ENCODE measurements around the gene C4BPB. TPM values are rescaled to one million over a fixed set of nuclear protein-coding genes. Genes with fewer than 3 reads are reported as not detected.

C4BPB gene
- total RNA-seq, 1 donor from 2014 or later: not detected

DNA sequence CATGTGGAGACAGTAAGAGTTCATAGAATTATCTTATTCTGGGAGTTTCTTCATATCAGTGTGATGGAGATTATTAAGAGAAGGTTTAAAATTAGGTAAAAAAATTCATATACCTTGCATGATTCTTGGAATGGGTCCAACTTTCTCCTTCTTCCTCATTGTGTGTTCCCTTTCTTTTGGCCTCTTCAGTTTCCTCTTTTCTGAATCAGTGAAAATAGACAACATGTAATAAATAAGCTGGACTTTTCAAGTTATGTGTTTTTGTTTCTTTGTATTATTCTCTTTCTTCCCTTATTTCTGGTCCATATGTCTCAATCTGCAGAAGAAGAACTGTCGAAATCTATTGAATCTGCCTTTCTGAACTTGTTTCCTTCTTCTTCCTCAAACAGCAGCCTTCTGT is 45.9 kb downstream of the C4BPB start:
- Mint-ChIP-seq H3K4me1 (ENCODE audit: low read depth) (no peaks in the 10 kb centered on the region), H3K9me3 (ENCODE audit: low read depth) (peaks cover 6% of the 10 kb centered on the region), H3K36me3 (ENCODE audit: insufficient read depth) (no peaks in the 10 kb centered on the region), H3K27ac (no peak overlapping the region), H3K4me3 (ENCODE audit: low read depth) (no peak overlapping the region), H3K27me3 (peaks cover 4% of the 10 kb centered on the region)
- TF ChIP-seq, protein P1, sequence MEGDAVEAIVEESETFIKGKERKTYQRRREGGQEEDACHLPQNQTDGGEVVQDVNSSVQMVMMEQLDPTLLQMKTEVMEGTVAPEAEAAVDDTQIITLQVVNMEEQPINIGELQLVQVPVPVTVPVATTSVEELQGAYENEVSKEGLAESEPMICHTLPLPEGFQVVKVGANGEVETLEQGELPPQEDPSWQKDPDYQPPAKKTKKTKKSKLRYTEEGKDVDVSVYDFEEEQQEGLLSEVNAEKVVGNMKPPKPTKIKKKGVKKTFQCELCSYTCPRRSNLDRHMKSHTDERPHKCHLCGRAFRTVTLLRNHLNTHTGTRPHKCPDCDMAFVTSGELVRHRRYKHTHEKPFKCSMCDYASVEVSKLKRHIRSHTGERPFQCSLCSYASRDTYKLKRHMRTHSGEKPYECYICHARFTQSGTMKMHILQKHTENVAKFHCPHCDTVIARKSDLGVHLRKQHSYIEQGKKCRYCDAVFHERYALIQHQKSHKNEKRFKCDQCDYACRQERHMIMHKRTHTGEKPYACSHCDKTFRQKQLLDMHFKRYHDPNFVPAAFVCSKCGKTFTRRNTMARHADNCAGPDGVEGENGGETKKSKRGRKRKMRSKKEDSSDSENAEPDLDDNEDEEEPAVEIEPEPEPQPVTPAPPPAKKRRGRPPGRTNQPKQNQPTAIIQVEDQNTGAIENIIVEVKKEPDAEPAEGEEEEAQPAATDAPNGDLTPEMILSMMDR (IDR thresholded peaks at IDR 0.05; ENCODE audit: unreplicated experiment): no peak
- DNase-seq (ENCODE audit: low spot score, unreplicated experiment): no peak

DNA sequence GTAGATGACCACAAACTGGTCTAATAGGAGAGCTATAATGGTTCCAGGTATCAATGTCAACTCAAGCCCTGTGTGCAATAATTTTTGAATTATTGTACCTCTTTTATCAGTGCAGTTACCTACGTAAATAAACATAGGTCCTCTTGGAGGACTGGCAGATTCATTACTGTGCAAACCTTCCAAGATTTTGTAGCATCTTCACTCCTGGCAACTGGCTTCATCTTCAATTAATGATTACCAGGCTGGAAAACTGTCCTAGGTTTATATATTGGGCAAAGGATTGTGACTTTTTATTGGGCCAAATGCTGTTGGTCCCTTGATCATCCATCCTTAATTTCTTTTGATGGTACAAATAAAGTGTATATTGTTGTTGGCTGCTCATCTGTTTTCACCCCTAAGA is 51.0 kb downstream of the C4BPB start:
- no peak for DNase-seq (ENCODE audit: low spot score, unreplicated experiment)
- Mint-ChIP-seq H3K27ac (no peak overlapping the region), H3K9me3 (ENCODE audit: low read depth) (no peaks in the 10 kb centered on the region), H3K4me1 (ENCODE audit: low read depth) (no peaks in the 10 kb centered on the region), H3K36me3 (ENCODE audit: insufficient read depth) (no peaks in the 10 kb centered on the region), H3K27me3 (peaks cover 4% of the 10 kb centered on the region), H3K4me3 (ENCODE audit: low read depth) (no peak overlapping the region)
- TF ChIP-seq, protein P1 (IDR thresholded peaks at IDR 0.05; ENCODE audit: unreplicated experiment): no peak

GRCh38 chr1:207140536-207140935 is 51.9 kb downstream of the C4BPB start:
- no peak overlapping the region for H3K4me3 Mint-ChIP-seq (ENCODE audit: low read depth)
- H3K27me3 Mint-ChIP-seq: peaks cover 4% of the 10 kb centered on the region
- H3K4me1 Mint-ChIP-seq (ENCODE audit: low read depth): no peaks in the 10 kb centered on the region
- TF ChIP-seq, protein P1 (IDR thresholded peaks at IDR 0.05; ENCODE audit: unreplicated experiment): no peak
- H3K27ac Mint-ChIP-seq: no peak overlapping the region
- no peak for DNase-seq (ENCODE audit: low spot score, unreplicated experiment)
- no peaks in the 10 kb centered on the region for H3K36me3 Mint-ChIP-seq (ENCODE audit: insufficient read depth)
- H3K9me3 Mint-ChIP-seq (ENCODE audit: low read depth): no peaks in the 10 kb centered on the region

DNA sequence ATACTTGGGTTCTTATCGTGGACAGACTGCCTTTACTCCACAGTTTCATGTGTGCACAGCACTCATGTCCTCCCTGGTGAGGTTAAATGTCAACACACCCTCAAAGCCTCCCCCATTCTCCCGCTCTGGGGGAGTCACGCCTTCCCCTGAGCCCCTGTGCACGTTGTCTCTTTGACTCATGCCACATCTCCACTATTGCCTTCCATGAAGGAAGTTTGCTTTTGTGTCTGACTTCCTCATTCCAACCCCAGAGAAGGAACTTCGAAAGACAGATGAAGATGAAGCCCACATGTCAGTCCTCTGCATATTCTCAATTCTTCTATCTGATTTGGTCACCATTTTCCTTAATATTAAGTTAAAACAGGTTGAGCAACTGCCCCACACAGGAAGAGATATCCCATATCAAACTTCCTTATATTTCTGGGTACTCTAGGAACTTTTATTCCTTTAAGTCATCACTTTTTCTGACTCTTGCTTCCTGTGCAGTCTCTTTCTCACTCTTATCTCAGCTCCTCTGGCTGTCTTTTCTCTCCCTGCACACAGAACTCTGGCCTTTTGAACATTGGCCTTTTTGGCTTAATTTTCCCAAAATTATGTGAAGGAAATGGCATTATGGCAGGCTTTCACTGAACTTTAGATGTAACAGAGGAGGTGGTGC is 56.9 kb downstream of the C4BPB start:
- Mint-ChIP-seq H3K4me1 (ENCODE audit: low read depth) (no peaks in the 10 kb centered on the region), H3K9me3 (ENCODE audit: low read depth) (no peaks in the 10 kb centered on the region), H3K4me3 (ENCODE audit: low read depth) (no peak overlapping the region), H3K36me3 (ENCODE audit: insufficient read depth) (no peaks in the 10 kb centered on the region), H3K27me3 (no peaks in the 10 kb centered on the region), H3K27ac (no peak overlapping the region)
- TF ChIP-seq, protein P1 (IDR thresholded peaks at IDR 0.05; ENCODE audit: unreplicated experiment): no peak
- no peak for DNase-seq (ENCODE audit: low spot score, unreplicated experiment)

Other genes starting within 250 kb of the C4BPB start
- not detected in 2 replicates for gene IL20, start 223.2 kb upstream of the C4BPB start, total RNA-seq
- gene IL24, start 191.4 kb upstream of the C4BPB start, total RNA-seq: not detected in 2 replicates
- not detected in 2 replicates for gene FCMR, start 166.9 kb upstream of the C4BPB start, total RNA-seq
- not detected in 2 replicates for gene PIGR, start 142.4 kb upstream of the C4BPB start, total RNA-seq
- gene FCAMR, start 118.4 kb upstream of the C4BPB start, total RNA-seq: not detected in 2 replicates
- 31.3 and 31.9 TPM in 2 replicates for gene C1orf116, start 56.1 kb upstream of the C4BPB start, total RNA-seq
- gene YOD1, start 37.7 kb upstream of the C4BPB start, total RNA-seq: 8.7 and 8.8 TPM in 2 replicates
- 9.6 and 10.6 TPM in 2 replicates for gene PFKFB2, start 35.6 kb upstream of the C4BPB start, total RNA-seq
- not detected in 2 replicates for gene C4BPA, start 15.4 kb downstream of the C4BPB start, total RNA-seq
- 7.4 and 10.5 TPM in 2 replicates for gene CD55, start 232.8 kb downstream of the C4BPB start, total RNA-seq